ENCODE results near the gene RGMA. TPM values are rescaled to one million over a fixed set of nuclear protein-coding genes. Genes with fewer than 3 reads are reported as not detected.
A peak's percentile ranks its signal among the peaks of the same experiment; 100 is the strongest.

RGMA gene
- total RNA-seq, 1 donor from 2014 or later: 21.6 TPM

DNA sequence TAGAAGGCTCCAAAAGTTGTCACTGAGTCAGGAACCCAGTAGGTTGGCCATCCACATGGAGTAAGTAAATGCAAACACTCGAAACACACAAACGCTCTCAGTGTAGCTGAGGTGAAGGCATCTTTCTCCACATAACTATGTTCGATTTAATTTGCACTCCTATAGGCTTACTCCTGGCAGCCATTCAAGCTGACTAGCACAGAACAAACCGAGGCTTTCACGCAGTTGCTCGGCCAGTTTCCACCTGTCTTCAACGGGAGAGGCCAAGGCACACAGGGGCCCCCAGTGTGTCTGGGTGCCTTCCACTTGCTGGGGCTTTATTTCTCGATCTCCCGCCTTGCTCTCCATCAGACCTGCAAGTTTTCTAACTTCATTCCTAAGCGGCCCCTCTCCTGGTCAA lies 18.9 kb downstream of the RGMA start:
- H3K27me3 ChIP-seq: no peaks in the 10 kb centered on the region
- intact Hi-C loops (cut with DNase I): no loop called here
- H3K4me3 ChIP-seq: peak overlapping the region; percentile 72 to 93

GRCh38 chr15:93068581-93069199 lies 20.3 kb downstream of the RGMA start:
- Histone ChIP-seq H3K4me1 (peaks cover 75% of the 10 kb centered on the region), H3K27me3 (no peaks in the 10 kb centered on the region), H3K4me3 (no peak overlapping the region)

More for the DNA sequence above, 18.9 kb downstream of the RGMA start:
- Histone ChIP-seq H3K36me3 (peaks cover 0 to 6% of the 10 kb centered on the region in 2 donors), H3K4me1 (peaks cover 72% of the 10 kb centered on the region), H3K9me3 (no peaks in the 10 kb centered on the region), H3K27ac (peak overlapping the region; percentile 95)
- TF ChIP-seq, protein P1, sequence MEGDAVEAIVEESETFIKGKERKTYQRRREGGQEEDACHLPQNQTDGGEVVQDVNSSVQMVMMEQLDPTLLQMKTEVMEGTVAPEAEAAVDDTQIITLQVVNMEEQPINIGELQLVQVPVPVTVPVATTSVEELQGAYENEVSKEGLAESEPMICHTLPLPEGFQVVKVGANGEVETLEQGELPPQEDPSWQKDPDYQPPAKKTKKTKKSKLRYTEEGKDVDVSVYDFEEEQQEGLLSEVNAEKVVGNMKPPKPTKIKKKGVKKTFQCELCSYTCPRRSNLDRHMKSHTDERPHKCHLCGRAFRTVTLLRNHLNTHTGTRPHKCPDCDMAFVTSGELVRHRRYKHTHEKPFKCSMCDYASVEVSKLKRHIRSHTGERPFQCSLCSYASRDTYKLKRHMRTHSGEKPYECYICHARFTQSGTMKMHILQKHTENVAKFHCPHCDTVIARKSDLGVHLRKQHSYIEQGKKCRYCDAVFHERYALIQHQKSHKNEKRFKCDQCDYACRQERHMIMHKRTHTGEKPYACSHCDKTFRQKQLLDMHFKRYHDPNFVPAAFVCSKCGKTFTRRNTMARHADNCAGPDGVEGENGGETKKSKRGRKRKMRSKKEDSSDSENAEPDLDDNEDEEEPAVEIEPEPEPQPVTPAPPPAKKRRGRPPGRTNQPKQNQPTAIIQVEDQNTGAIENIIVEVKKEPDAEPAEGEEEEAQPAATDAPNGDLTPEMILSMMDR (IDR thresholded peaks at IDR 0.05): no peak
- TF ChIP-seq POLR2AphosphoS5 (IDR thresholded peaks at IDR 0.05; ENCODE audit: insufficient read depth in 1 of 2, low read depth in 1 of 2) (no peak), POLR2A (IDR thresholded peaks at IDR 0.05) (no peak)
- DNase-seq (ENCODE audit: extremely low spot score in 2 of 2): no peak

GRCh38 chr15:93067649-93068085 lies 21.3 kb downstream of the RGMA start:
- Histone ChIP-seq H3K4me1 (peaks cover 79% of the 10 kb centered on the region), H3K36me3 (peaks cover 0 to 6% of the 10 kb centered on the region in 2 donors), H3K27me3 (no peaks in the 10 kb centered on the region), H3K9me3 (no peaks in the 10 kb centered on the region), H3K4me3 (no peak overlapping the region), H3K27ac (peak overlapping the region; percentile 31)
- no peak for TF ChIP-seq POLR2A (IDR thresholded peaks at IDR 0.05)
- TF ChIP-seq POLR2AphosphoS5 (IDR thresholded peaks at IDR 0.05; ENCODE audit: insufficient read depth in 1 of 2, low read depth in 1 of 2): no peak
- TF ChIP-seq, protein P1 (IDR thresholded peaks at IDR 0.05): no peak
- intact Hi-C loops (cut with DNase I): no loop called here
- DNase-seq (ENCODE audit: extremely low spot score in 2 of 2): no peak

More at GRCh38 chr15:93068581-93069199, 20.3 kb downstream of the RGMA start:
- intact Hi-C loops (cut with DNase I): no loop called here
- no peak for DNase-seq (ENCODE audit: extremely low spot score in 2 of 2)
- peaks cover 0 to 6% of the 10 kb centered on the region in 2 donors for H3K36me3 ChIP-seq
- peak overlapping the region; percentile 31 for H3K27ac ChIP-seq
- no peak for TF ChIP-seq POLR2AphosphoS5 (IDR thresholded peaks at IDR 0.05; ENCODE audit: insufficient read depth in 1 of 2, low read depth in 1 of 2)
- TF ChIP-seq, protein P1 (IDR thresholded peaks at IDR 0.05): no peak
- no peak for TF ChIP-seq POLR2A (IDR thresholded peaks at IDR 0.05)
- no peaks in the 10 kb centered on the region for H3K9me3 ChIP-seq

DNA sequence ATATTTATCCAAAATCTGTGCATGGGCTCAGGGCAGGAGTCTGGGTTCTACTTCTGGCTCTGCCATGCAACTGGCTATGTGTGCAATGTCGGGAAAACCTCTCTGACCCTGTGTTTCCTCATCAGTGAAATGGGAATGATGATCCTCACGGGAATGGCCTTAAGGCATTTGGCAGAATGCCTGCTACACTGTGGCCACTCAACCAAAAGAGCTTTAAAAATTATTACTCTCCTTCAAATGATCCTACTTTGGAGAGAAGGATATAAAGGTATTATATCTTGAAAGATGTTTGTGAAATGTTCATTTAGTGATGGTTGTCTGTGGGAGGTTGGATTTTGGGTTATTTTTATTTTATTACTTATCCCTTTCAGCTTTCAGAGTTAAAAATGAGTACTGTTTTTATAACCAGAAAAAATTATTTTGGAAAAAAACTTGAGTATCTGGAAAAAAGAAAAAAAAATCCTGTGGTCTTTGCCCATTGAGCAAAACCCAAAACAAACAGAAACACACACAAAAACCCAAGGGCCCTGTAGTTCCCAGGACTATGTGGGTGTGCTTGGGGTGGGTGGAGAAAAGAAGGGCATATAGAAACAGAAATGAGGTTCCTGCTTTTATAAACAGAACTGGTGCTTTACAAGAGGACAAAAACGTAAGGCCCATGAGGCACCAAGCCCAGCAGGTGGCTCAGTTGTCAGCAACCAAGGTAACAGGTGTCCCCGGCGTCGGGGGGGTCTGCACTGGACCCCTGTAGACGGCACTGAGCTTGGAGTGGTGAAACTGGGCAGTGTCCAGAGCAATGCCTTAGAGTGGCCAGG lies 22.0 kb downstream of the RGMA start:
- intact Hi-C loops (cut with DNase I): no loop called here
- TF ChIP-seq, protein P1 (IDR thresholded peaks at IDR 0.05): no peak
- TF ChIP-seq POLR2A (IDR thresholded peaks at IDR 0.05): no peak
- no peak for TF ChIP-seq POLR2AphosphoS5 (IDR thresholded peaks at IDR 0.05; ENCODE audit: insufficient read depth in 1 of 2, low read depth in 1 of 2)
- DNase-seq (ENCODE audit: extremely low spot score in 2 of 2): no peak
- Histone ChIP-seq H3K4me3 (no peak overlapping the region), H3K36me3 (peaks cover 0 to 6% of the 10 kb centered on the region in 2 donors), H3K9me3 (no peaks in the 10 kb centered on the region), H3K4me1 (peaks cover 86% of the 10 kb centered on the region), H3K27ac (peak overlapping the region; percentile 31), H3K27me3 (no peaks in the 10 kb centered on the region)

Measured in vagina (tissue), 2 donors.